ENCODE data around the gene TOMM40. TPM values are rescaled to one million over a fixed set of nuclear protein-coding genes. Genes with fewer than 3 reads are reported as not detected.
"Not testable (repeated sequence)": the region's sequence is repeated elsewhere in the genome, so short reads cannot be mapped to it uniquely, and the experiment has no call there.

The TOMM40 gene
- total and polyA plus RNA-seq, 9 of the 15 experiments (the other 6 are each of a cell fraction or from before 2014, with no cell fraction given) = 0.89 to 290 (median 160) TPM

DNA sequence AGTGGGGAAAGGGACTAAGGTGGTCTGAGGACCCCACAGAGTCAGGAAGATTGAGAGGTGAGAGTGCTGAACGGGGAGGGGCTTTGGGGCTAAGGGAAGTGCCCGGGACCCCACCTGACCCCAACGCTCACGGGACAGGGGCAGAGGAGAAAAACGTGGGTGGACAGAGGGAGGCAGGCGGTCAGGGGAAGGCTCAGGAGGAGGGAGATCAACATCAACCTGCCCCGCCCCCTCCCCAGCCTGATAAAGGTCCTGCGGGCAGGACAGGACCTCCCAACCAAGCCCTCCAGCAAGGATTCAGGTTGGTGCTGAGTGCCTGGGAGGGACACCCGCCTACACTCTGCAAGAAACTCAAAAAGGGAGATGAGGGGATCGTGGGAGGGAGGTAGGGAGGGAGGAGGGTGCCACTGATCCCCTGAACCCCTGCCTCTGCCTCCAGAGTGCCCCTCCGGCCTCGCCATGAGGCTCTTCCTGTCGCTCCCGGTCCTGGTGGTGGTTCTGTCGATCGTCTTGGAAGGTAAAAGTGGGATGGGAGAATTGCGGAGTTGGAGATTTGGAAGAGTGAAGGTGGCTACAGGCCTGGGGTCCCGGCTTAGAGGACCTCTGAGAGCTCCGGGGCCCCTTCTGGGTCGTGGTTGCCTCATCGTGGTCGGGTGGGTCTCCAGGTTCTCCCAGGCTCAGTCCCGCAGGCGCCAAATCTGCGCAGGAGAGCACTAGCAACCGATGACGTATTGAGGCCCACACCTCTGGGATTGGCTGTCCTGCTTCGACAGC lies 23.6 kb downstream of the TOMM40 start, which contains the start of gene APOC1 (continued):
- TF ChIP-seq RCOR1 (IDR thresholded peaks at IDR 0.05; ENCODE audit: borderline replicate concordance in 1 of 2, low read depth in 2 of 2, low read length in 2 of 2) (peak in 1 of 2 experiments; percentile 80; a peak in 1 of 4 replicates), KHSRP (IDR thresholded peaks at IDR 0.05) (peak; percentile 73), ATF7 (IDR thresholded peaks at IDR 0.05) (peak; percentile 88; the same call in 1 of the 2 replicates), TOE1 (IDR thresholded peaks at IDR 0.05; ENCODE audit: borderline replicate concordance) (peak; percentile 62; the same call in 1 of the 2 replicates), MTA3 (IDR thresholded peaks at IDR 0.05; ENCODE audit: borderline replicate concordance) (peak; percentile 93; the same call in 1 of the 2 replicates), L3MBTL2 (IDR thresholded peaks at IDR 0.05) (peak; percentile 67), CEBPB (tag; IDR thresholded peaks at IDR 0.05) (peak; percentile 59), ATF1 (CRISPR knock-in tag; IDR thresholded peaks at IDR 0.05) (peak; percentile 68), ATF1 (tag; IDR thresholded peaks at IDR 0.05) (peak; percentile 98), PHF8 (IDR thresholded peaks at IDR 0.05; ENCODE audit: borderline replicate concordance, low read length) (peak; percentile 50; the same call in 1 of the 2 replicates)
- TF ChIP-seq, protein P1, sequence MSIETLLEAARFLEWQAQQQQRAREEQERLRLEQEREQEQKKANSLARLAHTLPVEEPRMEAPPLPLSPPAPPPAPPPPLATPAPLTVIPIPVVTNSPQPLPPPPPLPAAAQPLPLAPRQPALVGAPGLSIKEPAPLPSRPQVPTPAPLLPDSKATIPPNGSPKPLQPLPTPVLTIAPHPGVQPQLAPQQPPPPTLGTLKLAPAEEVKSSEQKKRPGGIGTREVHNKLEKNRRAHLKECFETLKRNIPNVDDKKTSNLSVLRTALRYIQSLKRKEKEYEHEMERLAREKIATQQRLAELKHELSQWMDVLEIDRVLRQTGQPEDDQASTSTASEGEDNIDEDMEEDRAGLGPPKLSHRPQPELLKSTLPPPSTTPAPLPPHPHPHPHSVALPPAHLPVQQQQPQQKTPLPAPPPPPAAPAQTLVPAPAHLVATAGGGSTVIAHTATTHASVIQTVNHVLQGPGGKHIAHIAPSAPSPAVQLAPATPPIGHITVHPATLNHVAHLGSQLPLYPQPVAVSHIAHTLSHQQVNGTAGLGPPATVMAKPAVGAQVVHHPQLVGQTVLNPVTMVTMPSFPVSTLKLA (conservative IDR thresholded peaks at IDR 0.05) = peak; percentile 20 to 50
- TF ChIP-seq TOE1 (CRISPR knock-in tag; IDR thresholded peaks at IDR 0.05; ENCODE audit: borderline replicate concordance, low read depth) = not testable (repeated sequence)

All from K562 (cell line).